Measurements from ENCODE around the gene P2RX3.

GRCh38 chr11:57359896-57360690, 21.9 kb downstream of the P2RX3 start:
- TF ChIP-seq CTCF (IDR thresholded peaks at IDR 0.05) (no peak), POLR2A (IDR thresholded peaks at IDR 0.05) (no peak), EP300 (IDR thresholded peaks at IDR 0.05) (no peak)
